ENCODE data around the gene IKZF1.

Gene IKZF1

DNA sequence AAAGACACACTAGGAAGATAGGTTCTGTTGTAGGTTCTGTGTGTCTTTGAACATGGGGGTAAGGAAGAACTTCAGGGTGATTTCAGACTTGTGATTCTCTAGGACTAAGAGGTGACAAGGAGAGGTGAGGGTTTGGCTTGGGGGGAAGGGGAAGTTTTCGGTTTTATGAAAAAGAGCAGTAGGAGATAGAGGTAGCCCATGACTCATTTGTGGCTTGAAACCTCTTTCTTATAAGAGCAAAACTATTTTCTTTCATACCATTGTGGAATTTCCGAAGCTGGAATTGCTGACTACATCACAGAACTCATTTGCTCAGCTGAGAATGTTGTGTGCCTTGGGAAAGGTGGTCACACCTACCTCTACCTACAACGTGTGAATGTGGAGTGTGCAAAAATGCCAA is 39.6 kb upstream of the IKZF1 start:
- Histone ChIP-seq H3K4me1 (ENCODE audit: control insufficient read depth in 2 of 2, insufficient read depth in 1 of 2, low read depth in 1 of 2, low read length in 2 of 2) (no peaks in the 10 kb centered on the region), H2BK12ac (ENCODE audit: low read length) (no peak overlapping the region), H2BK120ac (ENCODE audit: low read depth, low read length) (no peak overlapping the region), H3K4me3 (ENCODE audit: low read length in 2 of 2) (no peak overlapping the region), H3K4ac (ENCODE audit: low read length) (no peak overlapping the region), H2BK15ac (ENCODE audit: low read length) (no peak overlapping the region), H2AK5ac (ENCODE audit: low read depth, low read length) (no peak overlapping the region), H3K23ac (ENCODE audit: low read depth, low read length, poor library complexity) (no peak overlapping the region), H3K4me2 (ENCODE audit: insufficient read depth, low read length, poor library complexity, severe bottlenecking) (no peak overlapping the region), H2AFZ (ENCODE audit: low read length) (no peak overlapping the region), H3K9ac (ENCODE audit: low read depth, low read length, poor library complexity) (no peak overlapping the region), H3K18ac (ENCODE audit: low read length) (no peak overlapping the region), H4K8ac (ENCODE audit: low read depth, low read length) (no peak overlapping the region), H3K79me1 (ENCODE audit: low read depth, low read length) (no peaks in the 10 kb centered on the region), H2BK5ac (ENCODE audit: low read length) (no peak overlapping the region), H3K27ac (replicated peaks; ENCODE audit: low read length) (no peak overlapping the region), H3K9me3 (replicated peaks in 1 of 2; ENCODE audit: control insufficient read depth in 2 of 2, insufficient read depth in 1 of 2, low read depth in 1 of 2, low read length in 2 of 2) (no peaks in the 10 kb centered on the region), H3K27me3 (ENCODE audit: control insufficient read depth in 3 of 3, insufficient read depth in 3 of 3, low read depth in 1 of 3, low read length in 3 of 3) (peaks cover 0 to 2% (median 0%) of the 10 kb centered on the region in 3 experiments), H3K14ac (ENCODE audit: low read length) (no peak overlapping the region), H4K91ac (ENCODE audit: low read depth, low read length, poor library complexity) (no peak overlapping the region), H3K36me3 (replicated peaks in 1 of 2; ENCODE audit: control insufficient read depth in 2 of 2, insufficient read depth in 2 of 2, low read length in 2 of 2) (no peaks in the 10 kb centered on the region)
- no CpG with 5 or more reads among the region's 3 CpGs for WGBS, 2 donors (ENCODE audit: extremely low coverage in 2 of 2, insufficient read length in 2 of 2, insufficient replicate concordance in 1 of 2)
- DNase-seq (ENCODE audit: low spot score), result no peak

DNA sequence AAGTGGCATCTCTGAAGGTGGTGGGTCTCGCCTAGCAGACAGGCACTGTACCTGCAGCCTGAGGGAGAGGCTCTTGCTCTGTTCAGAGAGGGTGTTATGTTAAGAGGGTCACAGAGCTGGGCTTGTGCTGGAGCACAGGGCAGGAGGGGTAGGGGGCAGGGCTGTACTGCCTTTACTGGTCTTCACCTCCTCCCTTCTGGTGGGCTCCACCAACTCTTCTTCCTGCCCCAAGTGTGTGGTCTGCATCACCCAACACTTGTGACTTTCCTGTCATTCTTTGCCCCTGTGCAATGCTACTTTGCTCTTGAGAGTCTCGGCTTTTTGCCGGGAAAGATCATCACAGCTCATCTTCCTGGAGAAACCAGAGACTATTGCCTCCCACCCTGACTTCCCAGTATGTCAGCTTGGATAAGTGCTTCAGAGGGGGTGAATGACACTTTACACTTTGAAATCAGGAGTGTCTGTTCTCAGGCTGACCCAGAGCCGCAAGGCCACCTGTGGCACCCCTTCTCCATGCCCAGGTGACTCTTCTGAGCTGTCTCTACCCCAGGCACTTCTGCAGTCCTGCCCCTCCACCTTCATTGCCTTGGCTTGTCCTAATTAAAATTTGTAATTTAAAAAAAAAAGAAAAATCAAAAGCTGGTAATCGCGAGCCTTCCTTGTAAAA is 38.4 kb upstream of the IKZF1 start:
- H3K79me1 ChIP-seq (ENCODE audit: low read depth, low read length), result no peaks in the 10 kb centered on the region
- H3K14ac ChIP-seq (ENCODE audit: low read length), result no peak overlapping the region
- no CpG with 5 or more reads among the region's 6 CpGs for WGBS, 2 donors (ENCODE audit: extremely low coverage in 2 of 2, insufficient read length in 2 of 2, insufficient replicate concordance in 1 of 2)
- no peak overlapping the region for H2AK5ac ChIP-seq (ENCODE audit: low read depth, low read length)
- H4K91ac ChIP-seq (ENCODE audit: low read depth, low read length, poor library complexity), result no peak overlapping the region
- H3K36me3 ChIP-seq (replicated peaks in 1 of 2; ENCODE audit: control insufficient read depth in 2 of 2, insufficient read depth in 2 of 2, low read length in 2 of 2), result no peaks in the 10 kb centered on the region
- no peaks in the 10 kb centered on the region for H3K9me3 ChIP-seq (replicated peaks in 1 of 2; ENCODE audit: control insufficient read depth in 2 of 2, insufficient read depth in 1 of 2, low read depth in 1 of 2, low read length in 2 of 2)
- H4K8ac ChIP-seq (ENCODE audit: low read depth, low read length), result no peak overlapping the region
- H3K4me3 ChIP-seq (ENCODE audit: low read length in 2 of 2), result no peak overlapping the region
- H2BK15ac ChIP-seq (ENCODE audit: low read length), result no peak overlapping the region
- H3K23ac ChIP-seq (ENCODE audit: low read depth, low read length, poor library complexity), result no peak overlapping the region
- no peak overlapping the region for H3K4me2 ChIP-seq (ENCODE audit: insufficient read depth, low read length, poor library complexity, severe bottlenecking)
- H3K9ac ChIP-seq (ENCODE audit: low read depth, low read length, poor library complexity), result no peak overlapping the region
- H3K18ac ChIP-seq (ENCODE audit: low read length), result no peak overlapping the region
- no peaks in the 10 kb centered on the region for H3K4me1 ChIP-seq (ENCODE audit: control insufficient read depth in 2 of 2, insufficient read depth in 1 of 2, low read depth in 1 of 2, low read length in 2 of 2)
- no peak for DNase-seq (ENCODE audit: low spot score)
- no peak overlapping the region for H2BK120ac ChIP-seq (ENCODE audit: low read depth, low read length)
- H3K27ac ChIP-seq (replicated peaks; ENCODE audit: low read length), result no peak overlapping the region
- H2BK5ac ChIP-seq (ENCODE audit: low read length), result no peak overlapping the region
- H3K4ac ChIP-seq (ENCODE audit: low read length), result no peak overlapping the region
- no peak overlapping the region for H2BK12ac ChIP-seq (ENCODE audit: low read length)
- H2AFZ ChIP-seq (ENCODE audit: low read length), result no peak overlapping the region
- H3K27me3 ChIP-seq (ENCODE audit: control insufficient read depth in 3 of 3, insufficient read depth in 3 of 3, low read depth in 1 of 3, low read length in 3 of 3), result peaks cover 0 to 2% (median 0%) of the 10 kb centered on the region in 3 experiments

DNA sequence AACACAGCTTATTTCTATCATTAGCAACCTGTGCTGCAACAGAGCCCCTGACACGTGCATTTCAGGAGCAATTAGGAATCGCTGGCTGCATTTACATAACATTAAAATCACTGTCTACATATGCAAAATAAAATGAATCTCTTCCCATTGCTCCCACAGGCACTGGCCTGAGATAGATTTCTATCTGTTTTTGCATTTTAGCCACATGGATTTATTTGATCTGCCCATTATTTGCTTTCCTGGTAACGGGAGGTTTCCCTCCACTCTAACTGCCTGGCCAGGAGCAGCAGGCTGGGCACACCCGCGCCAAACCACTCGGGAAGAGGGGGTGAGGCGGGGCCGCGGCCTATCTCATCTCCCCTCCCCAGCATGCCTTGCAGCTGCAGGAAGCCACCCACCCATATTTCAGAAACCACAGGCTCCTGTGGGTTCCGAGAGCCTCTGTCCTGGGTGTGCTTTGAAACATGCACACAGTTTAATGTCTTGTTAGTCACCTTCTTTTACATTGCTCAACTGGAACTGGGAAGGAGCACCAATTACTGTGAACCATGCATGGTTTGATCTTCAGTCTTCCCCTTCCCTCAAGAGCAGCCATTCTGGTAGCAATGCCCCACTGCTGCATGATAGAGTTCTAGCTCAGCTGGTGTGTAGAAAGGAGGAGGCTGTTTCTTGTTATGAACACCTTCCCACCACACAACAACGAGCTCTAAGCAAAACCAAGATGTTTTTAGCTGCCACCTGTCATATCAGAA is 37.7 kb upstream of the IKZF1 start:
- Histone ChIP-seq H3K27me3 (ENCODE audit: control insufficient read depth in 3 of 3, insufficient read depth in 3 of 3, low read depth in 1 of 3, low read length in 3 of 3) (peaks cover 0 to 2% (median 0%) of the 10 kb centered on the region in 3 experiments), H2BK12ac (ENCODE audit: low read length) (no peak overlapping the region), H3K14ac (ENCODE audit: low read length) (no peak overlapping the region), H4K8ac (ENCODE audit: low read depth, low read length) (no peak overlapping the region), H2BK5ac (ENCODE audit: low read length) (no peak overlapping the region), H3K4me2 (ENCODE audit: insufficient read depth, low read length, poor library complexity, severe bottlenecking) (no peak overlapping the region), H3K4me3 (ENCODE audit: low read length in 2 of 2) (no peak overlapping the region), H4K91ac (ENCODE audit: low read depth, low read length, poor library complexity) (no peak overlapping the region), H3K36me3 (replicated peaks in 1 of 2; ENCODE audit: control insufficient read depth in 2 of 2, insufficient read depth in 2 of 2, low read length in 2 of 2) (no peaks in the 10 kb centered on the region), H3K27ac (replicated peaks; ENCODE audit: low read length) (no peak overlapping the region), H3K4ac (ENCODE audit: low read length) (no peak overlapping the region), H2BK120ac (ENCODE audit: low read depth, low read length) (no peak overlapping the region), H3K9me3 (replicated peaks in 1 of 2; ENCODE audit: control insufficient read depth in 2 of 2, insufficient read depth in 1 of 2, low read depth in 1 of 2, low read length in 2 of 2) (no peaks in the 10 kb centered on the region), H2BK15ac (ENCODE audit: low read length) (no peak overlapping the region), H3K4me1 (ENCODE audit: control insufficient read depth in 2 of 2, insufficient read depth in 1 of 2, low read depth in 1 of 2, low read length in 2 of 2) (no peaks in the 10 kb centered on the region), H2AK5ac (ENCODE audit: low read depth, low read length) (no peak overlapping the region), H2AFZ (ENCODE audit: low read length) (no peak overlapping the region), H3K18ac (ENCODE audit: low read length) (no peak overlapping the region), H3K79me1 (ENCODE audit: low read depth, low read length) (no peaks in the 10 kb centered on the region), H3K23ac (ENCODE audit: low read depth, low read length, poor library complexity) (no peak overlapping the region), H3K9ac (ENCODE audit: low read depth, low read length, poor library complexity) (no peak overlapping the region)
- no peak for DNase-seq (ENCODE audit: low spot score)
- WGBS, 2 donors (ENCODE audit: extremely low coverage in 2 of 2, insufficient read length in 2 of 2, insufficient replicate concordance in 1 of 2), result no CpG with 5 or more reads among the region's 11 CpGs

DNA sequence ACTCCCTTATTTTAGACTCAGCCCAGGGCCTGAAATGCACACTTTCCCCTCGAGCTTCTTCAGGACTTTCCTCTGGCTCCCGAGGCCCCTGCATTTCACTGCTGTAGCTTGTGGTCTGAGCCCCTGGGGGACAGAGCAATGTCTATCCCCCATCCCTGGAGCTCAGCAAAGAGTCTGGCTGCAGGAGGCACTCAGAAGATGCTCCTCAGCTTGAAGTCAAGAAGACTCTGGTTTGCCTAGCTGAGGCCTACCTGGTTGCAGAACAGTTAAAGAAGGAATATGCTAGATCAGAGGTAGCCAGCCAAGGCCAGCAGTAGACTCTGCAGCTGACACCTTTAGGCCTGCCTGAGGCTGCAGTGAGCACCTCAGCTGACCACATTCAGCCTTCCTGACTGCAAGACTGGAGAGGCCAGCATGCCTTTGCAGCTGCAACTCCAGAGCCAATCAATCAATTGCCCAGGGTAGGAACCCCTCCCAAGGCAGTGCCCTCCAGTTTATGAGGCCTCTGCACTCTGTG is 36.9 kb upstream of the IKZF1 start:
- no peaks in the 10 kb centered on the region for H3K79me1 ChIP-seq (ENCODE audit: low read depth, low read length)
- no peak overlapping the region for H2BK5ac ChIP-seq (ENCODE audit: low read length)
- no peak overlapping the region for H2AFZ ChIP-seq (ENCODE audit: low read length)
- no peak overlapping the region for H3K4ac ChIP-seq (ENCODE audit: low read length)
- H3K9me3 ChIP-seq (replicated peaks in 1 of 2; ENCODE audit: control insufficient read depth in 2 of 2, insufficient read depth in 1 of 2, low read depth in 1 of 2, low read length in 2 of 2), result no peaks in the 10 kb centered on the region
- H2BK12ac ChIP-seq (ENCODE audit: low read length), result no peak overlapping the region
- no peak overlapping the region for H3K23ac ChIP-seq (ENCODE audit: low read depth, low read length, poor library complexity)
- no peak for DNase-seq (ENCODE audit: low spot score)
- H3K9ac ChIP-seq (ENCODE audit: low read depth, low read length, poor library complexity), result no peak overlapping the region
- no CpG with 5 or more reads among the region's 2 CpGs for WGBS, 2 donors (ENCODE audit: extremely low coverage in 2 of 2, insufficient read length in 2 of 2, insufficient replicate concordance in 1 of 2)
- no peak overlapping the region for H3K27ac ChIP-seq (replicated peaks; ENCODE audit: low read length)
- H4K91ac ChIP-seq (ENCODE audit: low read depth, low read length, poor library complexity), result no peak overlapping the region
- no peak overlapping the region for H4K8ac ChIP-seq (ENCODE audit: low read depth, low read length)
- H3K4me1 ChIP-seq (ENCODE audit: control insufficient read depth in 2 of 2, insufficient read depth in 1 of 2, low read depth in 1 of 2, low read length in 2 of 2), result no peaks in the 10 kb centered on the region
- H2AK5ac ChIP-seq (ENCODE audit: low read depth, low read length), result no peak overlapping the region
- H2BK120ac ChIP-seq (ENCODE audit: low read depth, low read length), result no peak overlapping the region
- H3K36me3 ChIP-seq (replicated peaks in 1 of 2; ENCODE audit: control insufficient read depth in 2 of 2, insufficient read depth in 2 of 2, low read length in 2 of 2), result no peaks in the 10 kb centered on the region
- H3K4me2 ChIP-seq (ENCODE audit: insufficient read depth, low read length, poor library complexity, severe bottlenecking), result no peak overlapping the region
- H2BK15ac ChIP-seq (ENCODE audit: low read length), result no peak overlapping the region
- H3K27me3 ChIP-seq (ENCODE audit: control insufficient read depth in 3 of 3, insufficient read depth in 3 of 3, low read depth in 1 of 3, low read length in 3 of 3), result peaks cover 0 to 2% (median 0%) of the 10 kb centered on the region in 3 experiments
- H3K14ac ChIP-seq (ENCODE audit: low read length), result no peak overlapping the region
- no peak overlapping the region for H3K4me3 ChIP-seq (ENCODE audit: low read length in 2 of 2)
- no peak overlapping the region for H3K18ac ChIP-seq (ENCODE audit: low read length)
